Dermis lymphatic vessel endothelial cell (primary cell): ENCODE data around the gene NEURL4. TPM values are rescaled to one million over a fixed set of nuclear protein-coding genes. Genes with fewer than 3 reads are reported as not detected.

Experiments
- total RNA-seq: library from RNA; depleted of rRNA; stranded (reverse); fragments of >200 nt; gene quantifications from 2 replicates; pipeline ENCODE4 v1.2.1, GENCODE V29; 2014

The NEURL4 gene
- 9.8 and 13.7 TPM in 2 replicates for total RNA-seq

GRCh38 chr17:7328840-7329373, at the start of gene NEURL4:
TSS of gene NEURL4 (minus strand) at chr17:7329335. CDS start at chr17:7329312, 23 bp downstream.

GRCh38 chr17:7355053-7355452, 25.9 kb upstream of the NEURL4 start, which contains the start of gene TMEM95:
TSS of gene TMEM95 (plus strand) at chr17:7355156. CDS start at chr17:7355205, 49 bp downstream.

DNA sequence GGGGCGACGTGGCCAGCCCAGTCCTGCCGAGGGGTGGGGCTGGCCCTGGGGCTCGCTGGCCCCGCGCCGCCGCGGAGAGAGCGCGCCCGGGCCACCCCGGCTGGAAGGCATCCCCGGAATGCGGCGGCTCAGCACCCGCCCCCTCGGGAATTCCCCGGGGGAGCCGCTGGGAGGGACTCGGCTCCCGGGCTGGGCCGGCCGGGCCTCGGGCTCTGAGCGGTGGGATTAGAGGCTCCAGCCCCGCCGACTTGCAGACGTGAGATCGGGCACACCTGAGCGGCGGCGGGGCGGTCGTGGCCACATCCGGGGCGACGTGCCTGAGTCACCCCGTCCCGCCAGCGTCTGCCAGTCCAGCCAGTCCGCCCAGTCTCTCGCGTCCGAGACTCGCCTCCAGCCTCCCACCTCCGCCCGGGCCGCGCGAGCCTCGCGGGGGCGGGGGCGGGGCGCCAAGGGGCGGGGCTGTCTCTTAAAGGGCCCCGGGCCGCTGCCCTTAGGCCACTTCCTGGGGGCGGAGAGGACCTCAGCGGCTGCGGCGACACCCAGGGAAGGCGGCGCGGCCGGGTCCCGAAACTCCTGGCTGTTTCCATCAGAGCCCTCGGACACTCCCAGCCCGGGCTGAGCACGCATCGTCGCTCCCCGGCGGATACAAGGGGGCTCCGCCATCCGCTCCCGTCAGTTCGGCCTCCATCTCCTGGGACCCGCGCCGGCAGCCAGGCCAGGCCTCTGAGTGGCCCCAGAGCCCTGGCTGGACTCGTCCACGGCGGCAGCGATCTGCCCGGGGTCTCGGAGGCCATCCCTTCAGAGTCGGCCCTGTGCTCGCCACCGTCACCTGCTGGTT, 22.7 kb upstream of the NEURL4 start, which contains the start of gene KCTD11:
Gene KCTD11, plus strand, starts transcription at position 498 of the 838 bp plus-strand sequence.

DNA sequence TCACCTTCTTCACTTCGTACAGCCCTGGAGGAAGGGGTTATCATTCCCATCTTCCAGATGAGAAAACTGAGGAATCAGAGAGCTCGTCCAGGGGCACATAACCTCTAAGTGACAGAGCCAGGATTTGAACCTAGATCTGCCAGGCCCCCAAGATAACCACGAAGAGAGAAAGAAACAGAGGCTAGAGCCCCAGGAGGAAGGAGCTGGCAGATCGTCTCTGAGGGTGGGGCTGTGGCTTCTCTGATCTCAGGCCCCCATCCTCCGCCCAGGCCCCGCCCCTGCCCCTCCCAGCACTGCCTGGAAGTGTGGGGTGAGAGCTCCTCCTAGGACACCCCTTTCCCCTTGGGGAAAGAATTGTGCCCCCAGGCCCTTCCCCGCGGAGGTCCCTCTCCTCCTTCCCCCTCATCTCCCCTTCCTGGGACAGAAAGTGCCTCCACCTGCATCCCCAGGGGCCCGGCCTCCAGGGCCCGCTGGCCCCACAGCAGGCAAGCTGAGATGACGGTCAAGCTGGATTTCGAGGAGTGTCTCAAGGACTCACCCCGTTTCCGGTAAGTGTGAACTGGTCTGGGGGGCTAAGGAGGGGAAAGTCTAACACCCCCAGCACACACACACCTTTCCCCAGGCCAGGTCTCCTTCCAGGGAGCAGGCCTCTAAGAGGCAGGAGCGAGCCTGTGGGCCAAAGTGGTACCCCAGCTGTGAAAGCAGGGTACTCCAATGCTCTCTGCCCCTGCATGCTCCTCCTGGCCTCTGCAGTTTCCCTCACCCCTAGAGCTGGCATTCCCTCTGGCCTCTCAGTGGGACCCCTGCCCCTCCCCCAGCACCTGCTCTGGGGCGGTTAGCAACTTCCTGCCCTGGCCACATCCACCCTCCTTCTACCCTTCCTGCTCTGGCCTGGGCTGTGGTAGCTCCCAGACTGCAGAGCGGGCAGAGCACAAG, 7.4 kb upstream of the NEURL4 start, which contains the start of gene ACAP1:
Gene ACAP1, plus strand, starts transcription at position 290 of the 936 bp plus-strand sequence. Its CDS starts 206 bp downstream, at position 496.

GRCh38 chr17:7314719-7315569, 14.2 kb downstream of the NEURL4 start, which contains the start of gene GPS2:
TSS of gene GPS2 (minus strand) at chr17:7315360. CDS start at chr17:7315052, 308 bp downstream.

DNA sequence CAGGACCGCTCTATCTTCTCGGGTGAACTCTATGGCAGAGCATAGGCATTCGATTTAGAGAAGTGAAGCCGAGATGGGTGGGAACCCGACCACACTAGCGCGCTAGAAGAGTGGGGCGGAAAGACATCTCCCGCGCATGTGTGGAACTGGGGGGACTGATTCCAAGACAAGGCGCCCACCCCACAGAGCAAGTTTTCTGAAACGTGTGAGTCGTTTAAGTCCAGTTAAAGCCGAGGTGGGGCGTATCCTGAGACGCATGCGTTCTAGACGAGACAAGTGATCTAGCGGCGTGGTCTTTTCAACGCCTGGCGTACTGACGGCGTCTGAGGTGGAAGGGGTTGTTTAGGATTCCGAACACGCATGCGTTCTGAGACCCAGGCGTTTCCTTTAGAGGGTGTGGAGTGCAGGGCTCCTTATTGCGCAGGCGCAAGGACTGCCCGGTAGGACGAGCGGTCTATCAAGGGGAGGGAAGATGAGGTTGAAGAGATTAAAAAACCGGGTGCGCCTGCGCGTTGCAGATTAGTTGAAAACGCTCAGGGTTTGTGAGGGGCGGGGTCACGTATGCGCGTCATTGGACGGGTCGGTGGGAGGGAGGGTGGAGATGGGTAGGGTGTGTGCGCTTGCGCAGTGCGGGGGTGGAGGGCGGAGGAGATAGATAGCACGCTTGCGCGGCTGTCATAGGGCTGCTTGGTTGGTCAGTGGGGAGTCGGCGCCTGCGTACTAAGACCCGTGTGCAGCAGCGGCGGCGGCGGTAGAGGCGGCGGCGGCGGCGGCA, 22.0 kb downstream of the NEURL4 start, which contains the start of gene EIF5A:
Gene EIF5A, plus strand, starts transcription at position 718 of the 775 bp plus-strand sequence. CDS start 2,008 bp downstream, outside the sequence.

GRCh38 chr17:7294614-7295153, 34.5 kb downstream of the NEURL4 start, which contains the start of gene YBX2:
TSS of gene YBX2 (minus strand) at chr17:7294639. CDS start at chr17:7294500, 139 bp downstream.

GRCh38 chr17:7281074-7281952, 47.8 kb downstream of the NEURL4 start, which contains the start of gene SLC2A4:
TSS of gene SLC2A4 (plus strand) at chr17:7281718. CDS start at chr17:7281935, 217 bp downstream.

Other genes with a start within 250 kb of the NEURL4 start
- gene CLEC10A, start 249.1 kb downstream of the NEURL4 start, total RNA-seq = 3.1 TPM in 2 replicates
- gene ASGR2, start 214.5 kb downstream of the NEURL4 start, total RNA-seq = not detected in 2 replicates
- 26.4 and 28.8 TPM in 2 replicates for gene ASGR1, start 150.0 kb downstream of the NEURL4 start, total RNA-seq
- 7.0 and 7.2 TPM in 2 replicates for gene DLG4, start 109.5 kb downstream of the NEURL4 start, total RNA-seq
- gene ACADVL, start 109.4 kb downstream of the NEURL4 start, total RNA-seq = 194 and 227 TPM in 2 replicates
- 28.4 and 28.5 TPM in 2 replicates for gene DVL2, start 94.8 kb downstream of the NEURL4 start, total RNA-seq
- 38.6 and 39.7 TPM in 2 replicates for gene PHF23, start 89.9 kb downstream of the NEURL4 start, total RNA-seq
- 131 and 147 TPM in 2 replicates for gene GABARAP, start 86.9 kb downstream of the NEURL4 start, total RNA-seq
- gene CTDNEP1, start 77.6 kb downstream of the NEURL4 start, total RNA-seq = 23.2 and 25.1 TPM in 2 replicates
- gene ELP5, start 77.1 kb downstream of the NEURL4 start, total RNA-seq = 31.9 and 36.9 TPM in 2 replicates
- 0.76 and 1.5 TPM in 2 replicates for gene CLDN7, start 66.9 kb downstream of the NEURL4 start, total RNA-seq
- 0.69 and 1.6 TPM in 2 replicates for gene SLC2A4, start 47.6 kb downstream of the NEURL4 start, total RNA-seq
- under 0.01 and 0.33 TPM in 2 replicates for gene YBX2, start 34.7 kb downstream of the NEURL4 start, total RNA-seq
- 422 and 483 TPM in 2 replicates for gene EIF5A, start 21.7 kb downstream of the NEURL4 start, total RNA-seq
- gene GPS2, start 14.0 kb downstream of the NEURL4 start, total RNA-seq = 25.7 and 28.0 TPM in 2 replicates
- gene ACAP1, start 7.2 kb upstream of the NEURL4 start, total RNA-seq = 0.43 TPM in 1 of 2 replicates, not detected in the other
- 2.1 and 2.8 TPM in 2 replicates for gene KCTD11, start 22.8 kb upstream of the NEURL4 start, total RNA-seq
- not detected in 2 replicates for gene TMEM95, start 25.8 kb upstream of the NEURL4 start, total RNA-seq
- 1.3 and 2.3 TPM in 2 replicates for gene TNK1, start 51.8 kb upstream of the NEURL4 start, total RNA-seq
- 15.1 and 15.6 TPM in 2 replicates for gene PLSCR3, start 65.2 kb upstream of the NEURL4 start, total RNA-seq
- 144 and 158 TPM in 2 replicates for gene TMEM256, start 74.8 kb upstream of the NEURL4 start, total RNA-seq
- 1.2 and 1.3 TPM in 2 replicates for gene NLGN2, start 78.5 kb upstream of the NEURL4 start, total RNA-seq
- gene SPEM1, start 91.0 kb upstream of the NEURL4 start, total RNA-seq = not detected in 2 replicates
- gene SPEM2, start 96.3 kb upstream of the NEURL4 start, total RNA-seq = not detected in 2 replicates
- not detected in 2 replicates for gene SPEM3, start 99.5 kb upstream of the NEURL4 start, total RNA-seq
- 7.6 and 9.8 TPM in 2 replicates for gene TMEM102, start 106.1 kb upstream of the NEURL4 start, total RNA-seq
- gene FGF11, start 110.2 kb upstream of the NEURL4 start, total RNA-seq = 0.17 and 0.22 TPM in 2 replicates
- 9.9 and 12.0 TPM in 2 replicates for gene CHRNB1, start 115.7 kb upstream of the NEURL4 start, total RNA-seq
- 8.9 and 9.1 TPM in 2 replicates for gene ZBTB4, start 150.3 kb upstream of the NEURL4 start, total RNA-seq
- gene SLC35G6, start 152.1 kb upstream of the NEURL4 start, total RNA-seq = not detected in 2 replicates
- gene POLR2A, start 155.0 kb upstream of the NEURL4 start, total RNA-seq = 68.2 and 79.4 TPM in 2 replicates
- gene TNFSF12, start 219.7 kb upstream of the NEURL4 start, total RNA-seq = 6.3 and 9.1 TPM in 2 replicates
- 0.22 and 0.34 TPM in 2 replicates for gene TNFSF13, start 229.4 kb upstream of the NEURL4 start, total RNA-seq
- 58.6 and 71.4 TPM in 2 replicates for gene SENP3, start 232.6 kb upstream of the NEURL4 start, total RNA-seq